Panc1 (cell line): ENCODE results near the gene OR2A25.
A peak's percentile ranks its signal among the peaks of the same experiment; 100 is the strongest.

Experiments
- SIN3A ChIP-seq: IDR thresholded peaks from 2 replicates; pipeline ENCODE4 v1.6.1; 2012; ENCODE audit warnings: low read depth, mild to moderate bottlenecking, low read length, moderate library complexity, borderline replicate concordance; ENCODE audit not compliant: insufficient read depth
- TF ChIP-seq, protein P1 (sequence below): fragments of 450-650 bp; IDR thresholded peaks from 2 replicates; pipeline ENCODE4 v1.5.1; 2017; ENCODE audit warnings: mild to moderate bottlenecking
- TF ChIP-seq, protein P2 (sequence below), 2 experiments: IDR thresholded peaks; 2 replicates each; pipeline ENCODE4 v1.6.1; 2011 to 2012; ENCODE audit warnings: low read depth in 2 of 2, control low read depth in 1 of 2, low read length in 1 of 2, mild to moderate bottlenecking in 1 of 2, moderate library complexity in 1 of 2; ENCODE audit not compliant: insufficient read depth in 1 of 2

DNA sequence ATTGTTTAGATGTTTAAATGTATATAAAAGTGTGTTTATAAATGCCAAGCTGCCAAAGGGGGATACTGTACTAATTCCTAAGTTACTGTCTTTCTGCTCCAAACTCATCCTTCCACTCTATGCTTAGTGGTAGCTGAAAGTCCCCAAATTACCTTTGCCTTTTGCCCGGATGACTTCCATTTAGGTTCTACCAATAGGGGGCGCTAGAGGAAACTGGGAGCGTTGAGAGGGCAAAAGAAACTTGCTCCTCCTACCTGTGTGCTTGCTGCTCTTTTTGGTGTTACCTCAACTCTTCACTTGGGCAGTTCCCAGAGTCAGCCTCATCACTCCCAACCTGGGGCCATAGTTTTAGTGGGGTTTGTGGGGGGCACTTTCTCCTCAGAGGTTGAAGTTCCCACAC lies 5.9 kb upstream of the OR2A25 start:
- TF ChIP-seq, protein P1, sequence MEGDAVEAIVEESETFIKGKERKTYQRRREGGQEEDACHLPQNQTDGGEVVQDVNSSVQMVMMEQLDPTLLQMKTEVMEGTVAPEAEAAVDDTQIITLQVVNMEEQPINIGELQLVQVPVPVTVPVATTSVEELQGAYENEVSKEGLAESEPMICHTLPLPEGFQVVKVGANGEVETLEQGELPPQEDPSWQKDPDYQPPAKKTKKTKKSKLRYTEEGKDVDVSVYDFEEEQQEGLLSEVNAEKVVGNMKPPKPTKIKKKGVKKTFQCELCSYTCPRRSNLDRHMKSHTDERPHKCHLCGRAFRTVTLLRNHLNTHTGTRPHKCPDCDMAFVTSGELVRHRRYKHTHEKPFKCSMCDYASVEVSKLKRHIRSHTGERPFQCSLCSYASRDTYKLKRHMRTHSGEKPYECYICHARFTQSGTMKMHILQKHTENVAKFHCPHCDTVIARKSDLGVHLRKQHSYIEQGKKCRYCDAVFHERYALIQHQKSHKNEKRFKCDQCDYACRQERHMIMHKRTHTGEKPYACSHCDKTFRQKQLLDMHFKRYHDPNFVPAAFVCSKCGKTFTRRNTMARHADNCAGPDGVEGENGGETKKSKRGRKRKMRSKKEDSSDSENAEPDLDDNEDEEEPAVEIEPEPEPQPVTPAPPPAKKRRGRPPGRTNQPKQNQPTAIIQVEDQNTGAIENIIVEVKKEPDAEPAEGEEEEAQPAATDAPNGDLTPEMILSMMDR, result peak; percentile 41; the same call in 1 of the 2 replicates
- TF ChIP-seq, protein P2, sequence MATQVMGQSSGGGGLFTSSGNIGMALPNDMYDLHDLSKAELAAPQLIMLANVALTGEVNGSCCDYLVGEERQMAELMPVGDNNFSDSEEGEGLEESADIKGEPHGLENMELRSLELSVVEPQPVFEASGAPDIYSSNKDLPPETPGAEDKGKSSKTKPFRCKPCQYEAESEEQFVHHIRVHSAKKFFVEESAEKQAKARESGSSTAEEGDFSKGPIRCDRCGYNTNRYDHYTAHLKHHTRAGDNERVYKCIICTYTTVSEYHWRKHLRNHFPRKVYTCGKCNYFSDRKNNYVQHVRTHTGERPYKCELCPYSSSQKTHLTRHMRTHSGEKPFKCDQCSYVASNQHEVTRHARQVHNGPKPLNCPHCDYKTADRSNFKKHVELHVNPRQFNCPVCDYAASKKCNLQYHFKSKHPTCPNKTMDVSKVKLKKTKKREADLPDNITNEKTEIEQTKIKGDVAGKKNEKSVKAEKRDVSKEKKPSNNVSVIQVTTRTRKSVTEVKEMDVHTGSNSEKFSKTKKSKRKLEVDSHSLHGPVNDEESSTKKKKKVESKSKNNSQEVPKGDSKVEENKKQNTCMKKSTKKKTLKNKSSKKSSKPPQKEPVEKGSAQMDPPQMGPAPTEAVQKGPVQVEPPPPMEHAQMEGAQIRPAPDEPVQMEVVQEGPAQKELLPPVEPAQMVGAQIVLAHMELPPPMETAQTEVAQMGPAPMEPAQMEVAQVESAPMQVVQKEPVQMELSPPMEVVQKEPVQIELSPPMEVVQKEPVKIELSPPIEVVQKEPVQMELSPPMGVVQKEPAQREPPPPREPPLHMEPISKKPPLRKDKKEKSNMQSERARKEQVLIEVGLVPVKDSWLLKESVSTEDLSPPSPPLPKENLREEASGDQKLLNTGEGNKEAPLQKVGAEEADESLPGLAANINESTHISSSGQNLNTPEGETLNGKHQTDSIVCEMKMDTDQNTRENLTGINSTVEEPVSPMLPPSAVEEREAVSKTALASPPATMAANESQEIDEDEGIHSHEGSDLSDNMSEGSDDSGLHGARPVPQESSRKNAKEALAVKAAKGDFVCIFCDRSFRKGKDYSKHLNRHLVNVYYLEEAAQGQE (IDR thresholded peaks at IDR 0.05; ENCODE audit: insufficient read depth in 1 of 2, low read depth in 2 of 2, low read length in 1 of 2), result no peak
- no peak for TF ChIP-seq SIN3A
